K562 (cell line): ENCODE results near the gene MINAR1.

Experiments used
- E2F1 ChIP-seq: sonication (generic); formaldehyde crosslinking; IDR thresholded peaks from 2 replicates; pipeline ENCODE4 v1.8.1; 2023; ENCODE audit warnings: mild to moderate bottlenecking, missing genetic modification reagents, moderate library complexity
- EP300 ChIP-seq: IDR thresholded peaks from 2 replicates; pipeline ENCODE4 v1.6.1; 2012; ENCODE audit warnings: low read length, improper control_type of control experiment
- KDM4B ChIP-seq, 2 experiments: fragments of 450-650 bp in 1 of 2; sonication (generic) in 1 of 2; IDR thresholded peaks; 2 replicates each; pipeline ENCODE4 v1.6.1; 2016 to 2017; ENCODE audit warnings: borderline replicate concordance in 2 of 2, antibody characterized with exemption in 1 of 2, low read depth in 1 of 2, mild to moderate bottlenecking in 1 of 2
- MECOM ChIP-seq: fragments of 250-450 bp; sonication (Bioruptor Pico); IDR thresholded peaks from 2 replicates; pipeline ENCODE4 v1.8.0; 2022; ENCODE audit warnings: inconsistent platforms
- PHTF2 ChIP-seq: fragments of 250-450 bp; sonication (Bioruptor Pico); IDR thresholded peaks from 2 replicates; pipeline ENCODE4 v1.5.0; 2021; ENCODE audit warnings: mild to moderate bottlenecking
- POLR2A ChIP-seq: fragments of 450-650 bp; conservative IDR thresholded peaks from 2 replicates; pipeline ENCODE4 v1.6.1; 2016
- POLR2AphosphoS5 ChIP-seq: IDR thresholded peaks from 2 replicates; pipeline ENCODE4 v1.6.1; 2011; ENCODE audit warnings: mild to moderate bottlenecking, low read depth, low read length, moderate library complexity; ENCODE audit not compliant: control insufficient read depth, insufficient read depth
- SMARCC2 ChIP-seq: fragments of 450-650 bp; IDR thresholded peaks from 2 replicates; pipeline ENCODE4 v1.6.1; 2017; ENCODE audit warnings: antibody characterized with exemption, moderate library complexity, mild to moderate bottlenecking, low read depth
- SREBF2 ChIP-seq: sonication (generic); formaldehyde crosslinking; IDR thresholded peaks from 2 replicates; pipeline ENCODE4 v1.4.0; 2020; ENCODE audit warnings: mild to moderate bottlenecking, missing genetic modification reagents
- TAF1 ChIP-seq: IDR thresholded peaks from 2 replicates; pipeline ENCODE4 v1.6.1; 2011; ENCODE audit warnings: mild to moderate bottlenecking, low read length, moderate library complexity; ENCODE audit not compliant: insufficient read depth, control insufficient read depth, severe bottlenecking; ENCODE audit errors: extremely low read depth
- ZNF274 ChIP-seq: IDR thresholded peaks from 2 replicates; pipeline ENCODE4 v1.6.1; 2011; ENCODE audit warnings: low read depth, mild to moderate bottlenecking, low read length, moderate library complexity, borderline replicate concordance
- TF ChIP-seq, protein P1 (sequence below), 3 experiments: IDR thresholded peaks in 2 of 3; conservative IDR thresholded peaks in 1 of 3; 2 replicates each; pipeline ENCODE4 v1.5.1; 2011 to 2012; ENCODE audit warnings: low read length in 3 of 3, mild to moderate bottlenecking in 3 of 3, control low read depth in 2 of 3, improper control_type of control experiment in 1 of 3, inconsistent platforms in 1 of 3, low read depth in 1 of 3, mixed read lengths in 1 of 3, moderate library complexity in 1 of 3; ENCODE audit not compliant: insufficient read depth in 2 of 3
- TF ChIP-seq, protein P2 (sequence below): sonication (generic); formaldehyde crosslinking; IDR thresholded peaks from 2 replicates; pipeline ENCODE4 v1.8.0; 2023; ENCODE audit warnings: mild to moderate bottlenecking, missing genetic modification reagents

DNA sequence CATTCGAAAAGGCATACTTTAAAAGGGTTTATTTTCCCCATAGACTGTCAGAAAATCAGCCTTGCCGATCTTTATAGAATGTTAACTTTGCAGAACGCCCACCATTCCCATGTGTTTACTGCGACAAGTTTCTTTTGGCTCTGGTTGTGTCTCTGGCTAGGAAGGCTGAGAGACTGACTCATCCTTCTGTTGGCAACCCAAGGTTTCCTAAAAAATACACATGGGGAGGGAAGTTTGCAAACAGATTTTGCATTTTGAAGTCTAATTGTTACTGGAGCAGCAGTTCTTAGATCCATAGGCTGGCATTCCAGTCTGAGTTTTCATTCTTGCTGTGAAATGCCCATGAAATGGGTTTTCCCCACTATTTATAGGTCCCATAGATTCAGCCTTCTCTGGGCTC is 37.9 kb upstream of the MINAR1 start:
- no peak for TF ChIP-seq MECOM (CRISPR knock-in tag)
- TF ChIP-seq SREBF2 (CRISPR knock-in tag): no peak
- no peak for TF ChIP-seq PHTF2 (CRISPR knock-in tag)
- no peak for TF ChIP-seq TAF1
- TF ChIP-seq SMARCC2: no peak
- no peak for TF ChIP-seq KDM4B (IDR thresholded peaks at IDR 0.05; ENCODE audit: borderline replicate concordance in 2 of 2, low read depth in 1 of 2)
- TF ChIP-seq POLR2AphosphoS5: no peak
- TF ChIP-seq, protein P1, sequence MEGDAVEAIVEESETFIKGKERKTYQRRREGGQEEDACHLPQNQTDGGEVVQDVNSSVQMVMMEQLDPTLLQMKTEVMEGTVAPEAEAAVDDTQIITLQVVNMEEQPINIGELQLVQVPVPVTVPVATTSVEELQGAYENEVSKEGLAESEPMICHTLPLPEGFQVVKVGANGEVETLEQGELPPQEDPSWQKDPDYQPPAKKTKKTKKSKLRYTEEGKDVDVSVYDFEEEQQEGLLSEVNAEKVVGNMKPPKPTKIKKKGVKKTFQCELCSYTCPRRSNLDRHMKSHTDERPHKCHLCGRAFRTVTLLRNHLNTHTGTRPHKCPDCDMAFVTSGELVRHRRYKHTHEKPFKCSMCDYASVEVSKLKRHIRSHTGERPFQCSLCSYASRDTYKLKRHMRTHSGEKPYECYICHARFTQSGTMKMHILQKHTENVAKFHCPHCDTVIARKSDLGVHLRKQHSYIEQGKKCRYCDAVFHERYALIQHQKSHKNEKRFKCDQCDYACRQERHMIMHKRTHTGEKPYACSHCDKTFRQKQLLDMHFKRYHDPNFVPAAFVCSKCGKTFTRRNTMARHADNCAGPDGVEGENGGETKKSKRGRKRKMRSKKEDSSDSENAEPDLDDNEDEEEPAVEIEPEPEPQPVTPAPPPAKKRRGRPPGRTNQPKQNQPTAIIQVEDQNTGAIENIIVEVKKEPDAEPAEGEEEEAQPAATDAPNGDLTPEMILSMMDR (IDR thresholded peaks at IDR 0.05 in 2 of 3, conservative IDR thresholded peaks at IDR 0.05 in 1 of 3; ENCODE audit: insufficient read depth in 2 of 3, low read depth in 1 of 3, low read length in 3 of 3): no peak
- TF ChIP-seq E2F1 (CRISPR knock-in tag): no peak
- TF ChIP-seq, protein P2, sequence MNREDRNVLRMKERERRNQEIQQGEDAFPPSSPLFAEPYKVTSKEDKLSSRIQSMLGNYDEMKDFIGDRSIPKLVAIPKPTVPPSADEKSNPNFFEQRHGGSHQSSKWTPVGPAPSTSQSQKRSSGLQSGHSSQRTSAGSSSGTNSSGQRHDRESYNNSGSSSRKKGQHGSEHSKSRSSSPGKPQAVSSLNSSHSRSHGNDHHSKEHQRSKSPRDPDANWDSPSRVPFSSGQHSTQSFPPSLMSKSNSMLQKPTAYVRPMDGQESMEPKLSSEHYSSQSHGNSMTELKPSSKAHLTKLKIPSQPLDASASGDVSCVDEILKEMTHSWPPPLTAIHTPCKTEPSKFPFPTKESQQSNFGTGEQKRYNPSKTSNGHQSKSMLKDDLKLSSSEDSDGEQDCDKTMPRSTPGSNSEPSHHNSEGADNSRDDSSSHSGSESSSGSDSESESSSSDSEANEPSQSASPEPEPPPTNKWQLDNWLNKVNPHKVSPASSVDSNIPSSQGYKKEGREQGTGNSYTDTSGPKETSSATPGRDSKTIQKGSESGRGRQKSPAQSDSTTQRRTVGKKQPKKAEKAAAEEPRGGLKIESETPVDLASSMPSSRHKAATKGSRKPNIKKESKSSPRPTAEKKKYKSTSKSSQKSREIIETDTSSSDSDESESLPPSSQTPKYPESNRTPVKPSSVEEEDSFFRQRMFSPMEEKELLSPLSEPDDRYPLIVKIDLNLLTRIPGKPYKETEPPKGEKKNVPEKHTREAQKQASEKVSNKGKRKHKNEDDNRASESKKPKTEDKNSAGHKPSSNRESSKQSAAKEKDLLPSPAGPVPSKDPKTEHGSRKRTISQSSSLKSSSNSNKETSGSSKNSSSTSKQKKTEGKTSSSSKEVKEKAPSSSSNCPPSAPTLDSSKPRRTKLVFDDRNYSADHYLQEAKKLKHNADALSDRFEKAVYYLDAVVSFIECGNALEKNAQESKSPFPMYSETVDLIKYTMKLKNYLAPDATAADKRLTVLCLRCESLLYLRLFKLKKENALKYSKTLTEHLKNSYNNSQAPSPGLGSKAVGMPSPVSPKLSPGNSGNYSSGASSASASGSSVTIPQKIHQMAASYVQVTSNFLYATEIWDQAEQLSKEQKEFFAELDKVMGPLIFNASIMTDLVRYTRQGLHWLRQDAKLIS (CRISPR knock-in tag): no peak
- no peak for TF ChIP-seq POLR2A
- no peak for TF ChIP-seq ZNF274
- no peak for TF ChIP-seq EP300
